DOHH2 (cell line): ENCODE data around the gene SPACA7.

ENCODE experiments used
- H3F3A ChIP-seq: fragments of 200-600 bp; sonication (generic), shearing (Covaris generic); 2 replicates; pipeline ENCODE4 v1.6.0; 2016; ENCODE audit warnings: antibody characterized with exemption, mild to moderate bottlenecking; ENCODE audit not compliant: control insufficient read depth, insufficient read depth
- H3K27ac ChIP-seq: fragments of 200-600 bp; sonication (generic); 2 replicates; pipeline ENCODE4 v1.5.1; 2014; ENCODE audit warnings: low read depth, mild to moderate bottlenecking, low read length, moderate library complexity
- H3K27me3 ChIP-seq: fragments of 200-600 bp; sonication (generic); 2 replicates; pipeline ENCODE4 v1.6.1; 2014; ENCODE audit warnings: mild to moderate bottlenecking, low read length, mixed read lengths; ENCODE audit not compliant: control insufficient read depth
- H3K36me3 ChIP-seq: fragments of 200-600 bp; sonication (generic); 2 replicates; pipeline ENCODE4 v1.6.1; 2014; ENCODE audit warnings: mild to moderate bottlenecking, low read length, moderate library complexity, mixed read lengths; ENCODE audit not compliant: control insufficient read depth
- H3K4me1 ChIP-seq: fragments of 200-600 bp; sonication (generic); 2 replicates; pipeline ENCODE4 v1.6.1; 2014; ENCODE audit warnings: mild to moderate bottlenecking, low read length, mixed read lengths; ENCODE audit not compliant: control insufficient read depth
- H3K4me2 ChIP-seq: fragments of 200-600 bp; sonication (generic); 2 replicates; pipeline ENCODE4 v1.6.0; 2014; ENCODE audit warnings: mild to moderate bottlenecking, low read length, moderate library complexity
- H3K4me3 ChIP-seq: fragments of 200-600 bp; sonication (generic); 2 replicates; pipeline ENCODE4 v1.5.1; 2014; ENCODE audit warnings: mild to moderate bottlenecking, low read length, mixed read lengths
- H3K79me2 ChIP-seq: fragments of 200-600 bp; sonication (generic); 2 replicates; pipeline ENCODE4 v1.6.1; 2014; ENCODE audit warnings: mild to moderate bottlenecking, low read length, mixed read lengths; ENCODE audit not compliant: control insufficient read depth
- H3K9me2 ChIP-seq: fragments of 200-600 bp; sonication (generic); replicated peaks from 2 replicates; pipeline ENCODE4 v1.6.1; 2014; ENCODE audit warnings: mild to moderate bottlenecking, low read length, mixed read lengths; ENCODE audit not compliant: control insufficient read depth
- H3K9me3 ChIP-seq: fragments of 200-600 bp; sonication (generic); 2 replicates; pipeline ENCODE4 v1.6.1; 2014; ENCODE audit warnings: antibody characterized with exemption, low read length, mixed read lengths; ENCODE audit not compliant: control insufficient read depth, insufficient read depth
- H4K20me1 ChIP-seq: fragments of 200-600 bp; sonication (generic); 2 replicates; pipeline ENCODE4 v1.6.0; 2014; ENCODE audit warnings: low read depth, mild to moderate bottlenecking, antibody characterized with exemption, low read length, moderate library complexity; ENCODE audit not compliant: control insufficient read depth, insufficient read depth
- CTCF ChIP-seq: fragments of 200-600 bp; sonication (generic); IDR thresholded peaks from one replicate; pipeline ENCODE4 v1.5.1; 2014; ENCODE audit warnings: antibody characterized with exemption, mild to moderate bottlenecking, low read depth, low read length; ENCODE audit not compliant: poor library complexity, severe bottlenecking
- EZH2phosphoT487 ChIP-seq: fragments of 200-600 bp; sonication (generic); IDR thresholded peaks from 2 replicates; pipeline ENCODE4 v1.6.1; 2017; ENCODE audit warnings: borderline replicate concordance, mild to moderate bottlenecking, antibody characterized with exemption, low read length, moderate library complexity, mixed read lengths

Gene SPACA7

GRCh38 chr13:112343591-112343990, 32.6 kb upstream of the SPACA7 start:
- Histone ChIP-seq H3K9me2 (no peaks in the 10 kb centered on the region), H3F3A (no peaks in the 10 kb centered on the region), H3K9me3 (no peaks in the 10 kb centered on the region), H4K20me1 (no peaks in the 10 kb centered on the region), H3K27me3 (no peaks in the 10 kb centered on the region), H3K4me1 (no peaks in the 10 kb centered on the region), H3K4me2 (no peak overlapping the region), H3K79me2 (no peaks in the 10 kb centered on the region), H3K27ac (no peak overlapping the region), H3K36me3 (no peaks in the 10 kb centered on the region), H3K4me3 (no peak overlapping the region)
- no peak for TF ChIP-seq EZH2phosphoT487
- TF ChIP-seq CTCF = no peak

GRCh38 chr13:112345826-112346172, 30.4 kb upstream of the SPACA7 start:
- H4K20me1 ChIP-seq = no peaks in the 10 kb centered on the region
- H3K4me2 ChIP-seq = no peak overlapping the region
- H3K27me3 ChIP-seq = no peaks in the 10 kb centered on the region
- no peaks in the 10 kb centered on the region for H3F3A ChIP-seq
- no peak overlapping the region for H3K4me3 ChIP-seq
- H3K79me2 ChIP-seq = no peaks in the 10 kb centered on the region
- no peaks in the 10 kb centered on the region for H3K4me1 ChIP-seq
- H3K9me2 ChIP-seq = no peaks in the 10 kb centered on the region
- H3K9me3 ChIP-seq = no peaks in the 10 kb centered on the region
- TF ChIP-seq CTCF = no peak
- no peak for TF ChIP-seq EZH2phosphoT487
- H3K27ac ChIP-seq = no peak overlapping the region
- H3K36me3 ChIP-seq = no peaks in the 10 kb centered on the region

GRCh38 chr13:112346173-112346898, 29.8 kb upstream of the SPACA7 start:
- H3K9me3 ChIP-seq = no peaks in the 10 kb centered on the region
- no peak overlapping the region for H3K27ac ChIP-seq
- no peaks in the 10 kb centered on the region for H3F3A ChIP-seq
- H3K27me3 ChIP-seq = no peaks in the 10 kb centered on the region
- no peaks in the 10 kb centered on the region for H3K9me2 ChIP-seq
- TF ChIP-seq EZH2phosphoT487 = no peak
- TF ChIP-seq CTCF = no peak
- H3K4me2 ChIP-seq = no peak overlapping the region
- no peaks in the 10 kb centered on the region for H3K4me1 ChIP-seq
- no peaks in the 10 kb centered on the region for H3K36me3 ChIP-seq
- H4K20me1 ChIP-seq = no peaks in the 10 kb centered on the region
- no peaks in the 10 kb centered on the region for H3K79me2 ChIP-seq
- no peak overlapping the region for H3K4me3 ChIP-seq

- Histone ChIP-seq H3K9me2 (no peaks in the 10 kb centered on the region), H3K4me1 (no peaks in the 10 kb centered on the region), H3K9me3 (no peaks in the 10 kb centered on the region), H4K20me1 (no peaks in the 10 kb centered on the region), H3K4me2 (no peak overlapping the region), H3F3A (no peaks in the 10 kb centered on the region), H3K27me3 (no peaks in the 10 kb centered on the region), H3K36me3 (no peaks in the 10 kb centered on the region), H3K27ac (no peak overlapping the region), H3K4me3 (no peak overlapping the region), H3K79me2 (no peaks in the 10 kb centered on the region)
- no peak for TF ChIP-seq EZH2phosphoT487
- no peak for TF ChIP-seq CTCF
Observed at GRCh38 chr13:112346899-112347229, 29.3 kb upstream of the SPACA7 start.
